Right lobe of liver (tissue), 4 donors: Measurements from ENCODE around the gene SVIL.

Source experiments
- CTCF ChIP-seq, 4 donors: fragments of 200-600 bp in 3 of 4; fragments of 450-650 bp in 1 of 4; IDR thresholded peaks; one replicate each; pipeline versions ENCODE4 v1.5.1 to v1.8.0; 2016 to 2022; ENCODE audit warnings: antibody characterized with exemption in 4 of 4, mild to moderate bottlenecking in 2 of 4
- POLR2A ChIP-seq: fragments of 450-650 bp; IDR thresholded peaks from one replicate; pipeline ENCODE4 v1.6.1; 2017; ENCODE audit warnings: antibody characterized with exemption, mild to moderate bottlenecking
- donor health status: DM: no; HTN: no; CAD: no.
- donor health status: DM: no; HTN: no; CAD: no.
- donor health status: DM: no; HTN: yes; CAD: no.

GRCh38 chr10:29648983-29649268, 14.2 kb upstream of the SVIL start:
- TF ChIP-seq CTCF (IDR thresholded peaks at IDR 0.05), result no peak
- no peak for TF ChIP-seq POLR2A
